ENCODE data around the gene CEP72.
"Not testable (repeated sequence)": the region's sequence is repeated elsewhere in the genome, so short reads cannot be mapped to it uniquely, and the experiment has no call there.

Gene CEP72

GRCh38 chr5:611731-612486, at the start of gene CEP72:
TSS of gene CEP72 (plus strand) at chr5:612340. CDS start at chr5:612362, 22 bp downstream.
- peak; percentile 92 for DNase-seq (ENCODE audit: low read depth)

GRCh38 chr5:565782-566440, 46.2 kb upstream of the CEP72 start:
- DNase-seq (ENCODE audit: low read depth) = no peak

- no peak for DNase-seq (ENCODE audit: low read depth)
Observed at GRCh38 chr5:566636-567309, 45.4 kb upstream of the CEP72 start.

- DNase-seq (ENCODE audit: low read depth) = no peak
Observed at GRCh38 chr5:567664-568060, 44.5 kb upstream of the CEP72 start.

- DNase-seq (ENCODE audit: low read depth) = no peak
Observed at GRCh38 chr5:568061-568781, 43.9 kb upstream of the CEP72 start.

GRCh38 chr5:568809-569208, 43.3 kb upstream of the CEP72 start:
- no peak for DNase-seq (ENCODE audit: low read depth)

GRCh38 chr5:569358-569867, 42.7 kb upstream of the CEP72 start:
- no peak for DNase-seq (ENCODE audit: low read depth)

GRCh38 chr5:569868-570361, 42.2 kb upstream of the CEP72 start:
- DNase-seq (ENCODE audit: low read depth) = no peak

GRCh38 chr5:570446-570845, 41.7 kb upstream of the CEP72 start:
- no peak for DNase-seq (ENCODE audit: low read depth)

- DNase-seq (ENCODE audit: low read depth) = no peak
Observed at GRCh38 chr5:570886-571285, 41.3 kb upstream of the CEP72 start.

GRCh38 chr5:571791-572190, 40.3 kb upstream of the CEP72 start:
- no peak for DNase-seq (ENCODE audit: low read depth)

GRCh38 chr5:572398-573019, 39.6 kb upstream of the CEP72 start:
- no peak for DNase-seq (ENCODE audit: low read depth)

- no peak for DNase-seq (ENCODE audit: low read depth)
Observed at GRCh38 chr5:573206-573605, 38.9 kb upstream of the CEP72 start.

GRCh38 chr5:573976-574375, 38.2 kb upstream of the CEP72 start:
- no peak for DNase-seq (ENCODE audit: low read depth)

GRCh38 chr5:574906-575305, 37.2 kb upstream of the CEP72 start:
- DNase-seq (ENCODE audit: low read depth) = no peak

- no peak for DNase-seq (ENCODE audit: low read depth)
Observed at GRCh38 chr5:575636-576035, 36.5 kb upstream of the CEP72 start.

GRCh38 chr5:577214-577613, 34.9 kb upstream of the CEP72 start:
- not testable (repeated sequence) for DNase-seq (ENCODE audit: low read depth)

GRCh38 chr5:577800-578199, 34.3 kb upstream of the CEP72 start:
- no peak for DNase-seq (ENCODE audit: low read depth)

- DNase-seq (ENCODE audit: low read depth) = no peak
Observed at GRCh38 chr5:579211-579610, 32.9 kb upstream of the CEP72 start.

GRCh38 chr5:579746-580366, 32.3 kb upstream of the CEP72 start:
- DNase-seq (ENCODE audit: low read depth) = no peak

GRCh38 chr5:580436-580835, 31.7 kb upstream of the CEP72 start:
- no peak for DNase-seq (ENCODE audit: low read depth)

All from stimulated activated CD8-positive, alpha-beta memory T cell treated with anti-CD3 and anti-CD28 coated beads, Interleukin-4, amount 100 ng/mL, for 24 hours (primary cell).